ENCODE measurements around the gene HGF. TPM values are rescaled to one million over a fixed set of nuclear protein-coding genes. Genes with fewer than 3 reads are reported as not detected.

Gene HGF
- total RNA-seq, 1 donor from 2014 or later: not detected

DNA sequence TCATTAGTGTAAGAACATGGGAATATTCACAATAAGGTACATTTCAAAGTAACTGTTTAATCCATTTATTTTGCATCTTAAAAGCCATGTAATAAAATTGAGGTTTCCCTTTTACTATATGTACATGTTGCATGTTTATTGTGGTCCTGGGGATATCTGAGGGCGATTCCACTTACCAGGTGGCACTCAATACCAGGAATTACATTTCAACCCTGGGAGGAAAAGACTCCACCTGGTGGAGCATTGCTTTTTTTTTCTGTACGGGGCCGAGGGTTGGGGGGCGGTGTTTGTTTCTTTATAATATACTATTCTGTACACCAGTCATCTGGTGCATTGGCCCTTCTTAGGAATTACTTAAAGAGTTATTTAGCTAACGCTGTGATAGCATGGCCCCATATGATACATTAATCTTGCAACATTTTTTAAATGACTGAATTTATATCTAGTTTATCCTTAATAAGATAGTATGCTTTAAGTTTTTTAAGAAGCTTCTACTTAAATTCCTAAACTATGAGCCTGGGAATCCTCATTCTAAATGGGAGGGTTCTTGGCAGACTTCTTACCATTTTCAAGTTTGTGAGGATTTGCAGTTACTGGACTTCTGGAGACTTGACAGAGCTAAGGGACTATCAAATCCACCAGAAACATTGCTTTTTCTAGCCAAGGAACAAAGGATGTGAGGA is 7.2 kb upstream of the HGF start:
- Histone ChIP-seq H3K36me3 (ENCODE audit: insufficient read depth, low read length) (no peaks in the 10 kb centered on the region), H4K20me1 (ENCODE audit: insufficient read depth, low read length) (no peaks in the 10 kb centered on the region), H3K27me3 (ENCODE audit: insufficient read depth, low read length) (no peaks in the 10 kb centered on the region), H2AFZ (ENCODE audit: low read depth, low read length) (no peak overlapping the region), H3K27ac (ENCODE audit: low read depth, low read length) (no peak overlapping the region), H3K4me1 (ENCODE audit: insufficient read depth, low read length) (no peaks in the 10 kb centered on the region), H3K4me2 (ENCODE audit: low read length) (no peak overlapping the region), H3K9me3 (ENCODE audit: insufficient read depth, low read depth, low read length) (no peaks in the 10 kb centered on the region), H3K9ac (ENCODE audit: low read length) (no peak overlapping the region), H3K79me2 (ENCODE audit: insufficient read depth, low read length) (no peaks in the 10 kb centered on the region), H3K4me3 (ENCODE audit: insufficient read depth, low read depth, low read length) (no peak overlapping the region)
- Mint-ChIP-seq H3K36me3 (ENCODE audit: low read depth, unreplicated experiment) (no peaks in the 10 kb centered on the region), H3K4me3 (ENCODE audit: unreplicated experiment) (no peak overlapping the region), H3K4me1 (ENCODE audit: low read depth, unreplicated experiment) (peaks cover 11% of the 10 kb centered on the region), H3K27me3 (ENCODE audit: low read depth, unreplicated experiment) (no peaks in the 10 kb centered on the region), H3K27ac (ENCODE audit: unreplicated experiment) (no peak overlapping the region), H3K9me3 (ENCODE audit: unreplicated experiment) (no peaks in the 10 kb centered on the region)
- DNase-seq (ENCODE audit: low read depth) (no peak), FAIRE-seq (no peak)
- TF ChIP-seq, protein P1, sequence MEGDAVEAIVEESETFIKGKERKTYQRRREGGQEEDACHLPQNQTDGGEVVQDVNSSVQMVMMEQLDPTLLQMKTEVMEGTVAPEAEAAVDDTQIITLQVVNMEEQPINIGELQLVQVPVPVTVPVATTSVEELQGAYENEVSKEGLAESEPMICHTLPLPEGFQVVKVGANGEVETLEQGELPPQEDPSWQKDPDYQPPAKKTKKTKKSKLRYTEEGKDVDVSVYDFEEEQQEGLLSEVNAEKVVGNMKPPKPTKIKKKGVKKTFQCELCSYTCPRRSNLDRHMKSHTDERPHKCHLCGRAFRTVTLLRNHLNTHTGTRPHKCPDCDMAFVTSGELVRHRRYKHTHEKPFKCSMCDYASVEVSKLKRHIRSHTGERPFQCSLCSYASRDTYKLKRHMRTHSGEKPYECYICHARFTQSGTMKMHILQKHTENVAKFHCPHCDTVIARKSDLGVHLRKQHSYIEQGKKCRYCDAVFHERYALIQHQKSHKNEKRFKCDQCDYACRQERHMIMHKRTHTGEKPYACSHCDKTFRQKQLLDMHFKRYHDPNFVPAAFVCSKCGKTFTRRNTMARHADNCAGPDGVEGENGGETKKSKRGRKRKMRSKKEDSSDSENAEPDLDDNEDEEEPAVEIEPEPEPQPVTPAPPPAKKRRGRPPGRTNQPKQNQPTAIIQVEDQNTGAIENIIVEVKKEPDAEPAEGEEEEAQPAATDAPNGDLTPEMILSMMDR (IDR thresholded peaks at IDR 0.05; ENCODE audit: insufficient read depth, low read depth, low read length): no peak
- no peak for TF ChIP-seq EZH2 (IDR thresholded peaks at IDR 0.05; ENCODE audit: insufficient read depth, low read length)

GRCh38 chr7:81776161-81776560 is 6.3 kb upstream of the HGF start:
- H3K36me3 ChIP-seq (ENCODE audit: insufficient read depth, low read length): no peaks in the 10 kb centered on the region
- TF ChIP-seq, protein P1 (IDR thresholded peaks at IDR 0.05; ENCODE audit: insufficient read depth, low read depth, low read length): no peak
- TF ChIP-seq EZH2 (IDR thresholded peaks at IDR 0.05; ENCODE audit: insufficient read depth, low read length): no peak
- Mint-ChIP-seq H3K27ac (ENCODE audit: unreplicated experiment) (no peak overlapping the region), H3K36me3 (ENCODE audit: low read depth, unreplicated experiment) (no peaks in the 10 kb centered on the region), H3K9me3 (ENCODE audit: unreplicated experiment) (no peaks in the 10 kb centered on the region), H3K4me3 (ENCODE audit: unreplicated experiment) (no peak overlapping the region), H3K4me1 (ENCODE audit: low read depth, unreplicated experiment) (peaks cover 11% of the 10 kb centered on the region), H3K27me3 (ENCODE audit: low read depth, unreplicated experiment) (peaks cover 5% of the 10 kb centered on the region)
- H3K4me3 ChIP-seq (ENCODE audit: insufficient read depth, low read depth, low read length): no peak overlapping the region
- no peak overlapping the region for H2AFZ ChIP-seq (ENCODE audit: low read depth, low read length)
- H3K79me2 ChIP-seq (ENCODE audit: insufficient read depth, low read length): no peaks in the 10 kb centered on the region
- H3K4me2 ChIP-seq (ENCODE audit: low read length): no peak overlapping the region
- H3K27ac ChIP-seq (ENCODE audit: low read depth, low read length): no peak overlapping the region
- H4K20me1 ChIP-seq (ENCODE audit: insufficient read depth, low read length): no peaks in the 10 kb centered on the region
- H3K9me3 ChIP-seq (ENCODE audit: insufficient read depth, low read depth, low read length): no peaks in the 10 kb centered on the region
- no peaks in the 10 kb centered on the region for H3K27me3 ChIP-seq (ENCODE audit: insufficient read depth, low read length)
- no peaks in the 10 kb centered on the region for H3K4me1 ChIP-seq (ENCODE audit: insufficient read depth, low read length)
- no peak overlapping the region for H3K9ac ChIP-seq (ENCODE audit: low read length)
- DNase-seq (ENCODE audit: low read depth): peak; percentile 35
- FAIRE-seq: no peak

DNA sequence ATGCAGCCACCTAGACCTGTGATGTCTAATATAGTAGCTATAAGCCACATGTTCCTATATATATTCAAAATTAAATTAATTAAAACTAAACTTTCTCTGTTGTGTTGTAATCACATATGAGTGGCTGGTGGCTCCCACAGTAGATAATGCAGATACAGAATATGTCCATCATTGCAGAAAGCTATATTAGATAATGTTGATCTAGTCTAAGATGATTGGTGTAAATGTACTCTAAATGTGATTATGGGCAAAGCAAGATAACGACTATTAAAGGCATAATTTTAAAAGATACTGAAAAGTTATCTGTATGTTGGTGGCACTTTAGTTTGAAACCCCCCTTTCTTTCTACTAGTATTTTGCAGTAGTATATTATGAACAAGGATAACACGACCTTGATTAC is 5.7 kb upstream of the HGF start:
- H3K9me3 Mint-ChIP-seq (ENCODE audit: unreplicated experiment): no peaks in the 10 kb centered on the region
- Histone ChIP-seq H2AFZ (ENCODE audit: low read depth, low read length) (no peak overlapping the region), H3K4me2 (ENCODE audit: low read length) (no peak overlapping the region), H4K20me1 (ENCODE audit: insufficient read depth, low read length) (no peaks in the 10 kb centered on the region), H3K4me1 (ENCODE audit: insufficient read depth, low read length) (no peaks in the 10 kb centered on the region), H3K27ac (ENCODE audit: low read depth, low read length) (no peak overlapping the region), H3K27me3 (ENCODE audit: insufficient read depth, low read length) (no peaks in the 10 kb centered on the region), H3K79me2 (ENCODE audit: insufficient read depth, low read length) (no peaks in the 10 kb centered on the region), H3K9me3 (ENCODE audit: insufficient read depth, low read depth, low read length) (no peaks in the 10 kb centered on the region), H3K4me3 (ENCODE audit: insufficient read depth, low read depth, low read length) (no peak overlapping the region), H3K36me3 (ENCODE audit: insufficient read depth, low read length) (no peaks in the 10 kb centered on the region), H3K9ac (ENCODE audit: low read length) (no peak overlapping the region)
- TF ChIP-seq, protein P1 (IDR thresholded peaks at IDR 0.05; ENCODE audit: insufficient read depth, low read depth, low read length): no peak
- TF ChIP-seq EZH2 (IDR thresholded peaks at IDR 0.05; ENCODE audit: insufficient read depth, low read length): no peak
- H3K27ac Mint-ChIP-seq (ENCODE audit: unreplicated experiment): no peak overlapping the region
- DNase-seq (ENCODE audit: low read depth) (no peak), FAIRE-seq (peak; percentile 17)
- no peak overlapping the region for H3K4me3 Mint-ChIP-seq (ENCODE audit: unreplicated experiment)
- no peaks in the 10 kb centered on the region for H3K36me3 Mint-ChIP-seq (ENCODE audit: low read depth, unreplicated experiment)
- peaks cover 5% of the 10 kb centered on the region for H3K27me3 Mint-ChIP-seq (ENCODE audit: low read depth, unreplicated experiment)
- peaks cover 11% of the 10 kb centered on the region for H3K4me1 Mint-ChIP-seq (ENCODE audit: low read depth, unreplicated experiment)
